Stimulated activated CD8-positive, alpha-beta memory T cell treated with anti-CD3 and anti-CD28 coated beads, Interleukin-15, amount 100 ng/mL, for 1 hour (primary cell): ENCODE measurements around the gene BRD7.

Source experiments
- DNase-seq: peaks from one replicate; pipeline ENCODE4 v3.0.0-alpha.2; 2020; ENCODE audit warnings: low read depth

The BRD7 gene

DNA sequence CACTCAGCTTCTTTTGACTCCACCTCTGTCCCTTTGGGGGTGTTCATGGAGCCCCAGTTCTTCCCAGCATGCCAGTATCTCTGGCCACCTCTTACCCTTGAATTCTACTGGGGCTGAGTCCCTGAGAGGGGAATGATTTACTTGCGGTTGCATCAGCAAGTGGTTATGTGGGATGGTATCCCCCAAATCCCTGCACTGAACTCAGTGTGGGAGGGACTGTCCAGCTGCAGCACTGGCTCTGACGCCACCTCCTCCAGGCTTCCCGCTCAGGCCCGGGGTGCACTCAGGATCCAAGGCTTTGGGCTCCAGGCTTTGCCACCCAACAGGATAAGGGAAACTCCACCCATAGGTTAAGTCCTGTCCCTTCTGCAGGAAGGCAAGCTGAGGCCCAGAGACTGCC lies 21.1 kb upstream of the BRD7 start:
- DNase-seq, result no peak

DNA sequence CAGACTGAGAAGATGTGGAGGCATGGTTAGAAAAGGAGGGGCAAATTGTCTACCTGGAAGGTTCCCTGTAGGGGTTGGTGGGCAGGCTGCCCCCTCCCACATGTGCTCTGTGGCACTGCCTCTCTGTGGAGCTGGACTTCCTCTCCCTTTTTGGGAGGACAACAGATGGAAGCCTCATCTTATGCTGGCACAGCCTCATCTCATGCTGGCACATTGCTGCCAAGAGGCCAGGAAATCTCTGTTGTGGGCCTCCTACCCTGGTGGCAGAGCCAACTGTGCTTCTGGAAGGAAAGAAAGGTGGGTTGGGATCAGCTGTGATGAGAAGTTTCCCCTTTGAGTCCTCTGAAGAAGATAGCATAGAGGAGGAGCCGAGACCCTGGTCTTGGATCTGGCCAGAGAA lies 19.7 kb upstream of the BRD7 start:
- DNase-seq, result no peak

DNA sequence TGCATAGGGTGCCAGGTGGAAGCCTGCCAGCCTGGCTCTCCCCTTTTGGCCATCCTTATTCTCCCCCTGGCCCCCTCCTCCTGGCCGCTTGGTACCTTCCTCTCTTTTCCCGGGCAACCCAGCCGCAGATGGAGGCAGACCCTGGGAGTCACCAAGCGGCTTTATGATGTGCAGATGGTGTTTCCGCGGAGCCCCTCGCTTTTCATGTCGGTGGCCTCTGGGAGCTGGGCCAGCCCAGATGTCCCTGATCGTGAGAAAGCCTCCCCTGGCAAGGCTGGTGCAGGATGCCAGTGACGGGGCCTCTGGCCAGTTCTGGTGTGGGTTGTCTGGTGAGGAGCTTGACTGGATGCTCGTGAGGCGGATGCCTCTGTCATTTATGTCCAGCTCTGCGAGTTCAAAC lies 18.0 kb upstream of the BRD7 start:
- no peak for DNase-seq

DNA sequence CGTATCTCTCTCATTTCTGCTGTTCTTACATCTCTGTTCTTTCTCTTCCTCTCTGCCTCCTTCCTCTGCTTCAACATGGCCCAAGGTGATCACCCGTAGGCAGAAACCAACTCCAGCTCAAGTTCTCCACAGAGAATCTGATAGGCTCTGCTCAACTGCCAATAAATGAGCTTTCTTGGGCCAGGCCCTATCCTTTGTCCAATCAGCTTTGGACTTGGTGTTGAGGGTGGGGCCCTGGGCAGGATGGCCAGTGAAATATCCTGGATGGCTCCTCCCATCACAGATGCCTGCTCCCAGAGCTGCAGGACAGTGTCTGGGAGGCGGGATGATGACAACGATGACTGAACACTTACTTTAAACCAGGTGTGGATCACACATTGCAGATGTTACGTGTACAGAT lies 17.4 kb upstream of the BRD7 start:
- no peak for DNase-seq

DNA sequence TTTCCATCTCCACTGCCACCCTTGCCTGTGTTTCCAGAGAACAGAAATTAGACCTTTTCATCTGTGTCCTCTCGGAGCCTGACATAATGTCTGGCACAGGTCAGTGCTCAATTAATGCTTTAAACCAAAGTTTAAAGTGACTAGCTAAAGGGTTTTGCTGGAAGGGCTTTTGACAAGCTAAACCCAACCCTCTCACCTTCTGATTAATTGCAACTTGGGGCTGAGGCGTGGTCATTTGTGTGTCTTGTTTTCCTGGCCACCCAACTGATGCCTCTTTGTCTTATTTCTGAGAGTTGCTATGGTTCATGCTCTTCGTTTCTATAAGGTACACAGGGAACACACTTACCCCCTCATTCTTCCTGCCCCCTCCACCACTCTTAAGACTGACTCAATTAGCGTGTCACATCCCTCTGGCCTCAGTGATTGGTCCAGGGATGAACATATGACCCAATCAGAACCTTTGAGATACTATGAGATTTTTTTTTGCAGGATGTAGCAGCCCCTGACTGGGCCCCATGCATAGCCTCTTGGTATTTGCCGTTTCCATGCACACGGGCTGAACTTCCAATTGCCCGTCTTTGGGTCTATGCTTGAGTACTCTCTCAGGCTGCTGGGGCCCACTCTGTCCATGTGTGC lies 15.8 kb upstream of the BRD7 start:
- DNase-seq, result no peak

DNA sequence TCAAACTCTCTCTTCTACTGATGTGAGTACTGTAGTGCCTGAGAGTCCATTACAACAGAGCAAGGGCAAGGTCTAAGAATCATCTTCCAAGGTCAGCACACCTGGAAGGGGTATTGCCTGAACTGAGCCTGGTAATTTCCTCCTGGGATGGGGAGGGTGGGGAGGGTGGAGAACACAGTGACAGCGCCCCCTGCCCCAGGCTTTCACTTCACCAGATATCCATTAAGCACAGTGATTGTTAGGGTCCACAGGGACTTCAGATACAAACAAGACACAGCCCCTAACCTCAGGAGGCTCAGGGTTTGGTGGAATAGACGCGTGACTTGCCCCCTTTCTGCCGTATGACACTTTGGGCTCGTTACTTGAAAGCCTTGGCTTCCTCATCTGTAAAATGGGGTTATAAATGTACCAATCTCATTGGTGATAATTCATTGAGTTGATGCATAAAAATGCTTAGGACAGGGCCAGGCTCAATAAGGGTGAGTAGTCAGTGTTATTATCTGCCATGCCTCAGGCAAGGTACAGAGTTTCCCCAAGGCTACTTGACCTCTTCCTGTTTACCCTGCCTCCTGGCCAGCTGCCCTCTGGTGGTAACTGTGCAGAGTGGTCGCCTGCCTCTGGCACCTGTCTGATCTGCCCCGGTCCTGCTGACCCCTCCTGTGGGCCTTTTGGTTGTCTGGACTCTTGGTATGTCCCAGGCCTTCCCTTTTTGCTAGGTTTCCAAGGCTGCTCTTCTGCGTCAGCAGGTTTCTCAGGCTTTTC lies 13.1 kb upstream of the BRD7 start:
- DNase-seq, result no peak

DNA sequence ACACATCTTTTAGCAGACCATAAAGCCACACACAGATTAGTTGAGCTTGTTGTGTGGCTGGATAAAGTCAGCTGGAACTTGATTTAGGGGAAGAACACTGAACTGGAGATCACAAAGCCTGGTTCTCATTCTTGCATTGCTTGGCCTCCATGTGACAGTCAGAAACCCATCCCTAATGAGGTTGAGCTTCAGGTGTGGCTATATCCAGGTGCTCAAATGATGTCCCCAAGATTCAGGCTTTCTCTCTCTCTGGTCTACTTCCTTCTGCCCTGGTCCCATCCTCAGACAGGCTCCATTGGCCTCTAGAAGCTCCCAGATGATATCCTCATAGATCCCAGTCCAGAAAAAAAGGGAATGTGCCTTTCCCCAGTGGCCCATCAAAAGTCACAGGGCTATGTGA lies 9.6 kb upstream of the BRD7 start:
- DNase-seq, result no peak

DNA sequence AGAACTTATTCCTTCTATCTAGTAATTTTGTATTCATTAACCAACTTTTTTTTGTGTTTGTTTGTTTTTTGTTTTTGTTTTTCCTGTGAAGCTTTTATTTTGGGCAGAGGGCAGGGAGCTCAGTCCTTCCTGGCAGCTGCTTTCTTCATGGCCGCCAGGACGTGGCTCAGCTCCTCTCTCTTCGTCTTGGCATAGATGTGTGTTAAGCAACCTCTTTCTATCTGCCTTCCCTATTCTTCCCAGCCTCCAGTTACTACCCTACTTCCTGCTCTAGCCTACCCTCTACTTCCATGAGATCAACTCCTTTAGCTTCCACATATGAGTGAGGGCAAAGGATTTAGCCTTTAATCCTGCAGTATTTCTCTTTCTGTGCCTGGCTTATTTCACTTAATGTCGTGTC lies 8.2 kb upstream of the BRD7 start:
- DNase-seq, result no peak

DNA sequence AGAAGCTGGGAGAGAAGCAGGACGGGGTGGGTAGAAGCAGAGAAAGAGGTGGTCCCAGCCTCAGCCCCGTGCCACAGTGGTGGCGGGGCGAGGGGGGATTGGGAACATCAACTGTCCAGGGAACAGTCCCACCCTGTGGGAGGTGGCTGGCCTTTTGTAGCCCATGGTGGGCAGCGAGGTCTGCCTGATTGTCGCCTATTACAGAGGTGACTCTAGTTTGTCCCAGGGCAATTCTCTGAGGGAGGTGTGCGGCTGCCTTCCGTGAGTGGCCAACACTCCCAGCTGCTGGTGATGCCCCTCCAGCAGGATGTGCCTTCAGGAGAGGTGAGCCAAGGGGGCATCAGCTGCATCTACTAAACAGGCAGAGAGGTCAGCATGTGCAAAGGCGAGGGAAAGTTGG lies 5.0 kb upstream of the BRD7 start:
- no peak for DNase-seq

DNA sequence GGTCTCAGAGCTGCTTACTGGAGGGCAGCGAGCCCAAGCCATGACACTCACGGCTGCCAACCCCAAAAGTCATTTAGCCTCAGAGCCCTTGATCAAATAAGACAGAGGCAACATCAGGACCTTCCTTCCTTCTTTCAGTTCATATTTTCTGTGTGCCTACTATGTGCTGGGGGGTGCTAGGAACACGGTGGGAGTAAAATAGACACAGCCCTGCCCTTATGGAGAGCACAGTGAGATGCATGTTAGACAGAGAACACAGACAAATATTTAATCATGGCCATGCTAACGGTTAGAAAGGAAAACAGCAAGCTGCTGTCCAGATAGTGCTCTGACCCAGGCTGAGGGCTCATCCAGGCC lies 4.5 kb upstream of the BRD7 start:
- DNase-seq, result no peak

DNA sequence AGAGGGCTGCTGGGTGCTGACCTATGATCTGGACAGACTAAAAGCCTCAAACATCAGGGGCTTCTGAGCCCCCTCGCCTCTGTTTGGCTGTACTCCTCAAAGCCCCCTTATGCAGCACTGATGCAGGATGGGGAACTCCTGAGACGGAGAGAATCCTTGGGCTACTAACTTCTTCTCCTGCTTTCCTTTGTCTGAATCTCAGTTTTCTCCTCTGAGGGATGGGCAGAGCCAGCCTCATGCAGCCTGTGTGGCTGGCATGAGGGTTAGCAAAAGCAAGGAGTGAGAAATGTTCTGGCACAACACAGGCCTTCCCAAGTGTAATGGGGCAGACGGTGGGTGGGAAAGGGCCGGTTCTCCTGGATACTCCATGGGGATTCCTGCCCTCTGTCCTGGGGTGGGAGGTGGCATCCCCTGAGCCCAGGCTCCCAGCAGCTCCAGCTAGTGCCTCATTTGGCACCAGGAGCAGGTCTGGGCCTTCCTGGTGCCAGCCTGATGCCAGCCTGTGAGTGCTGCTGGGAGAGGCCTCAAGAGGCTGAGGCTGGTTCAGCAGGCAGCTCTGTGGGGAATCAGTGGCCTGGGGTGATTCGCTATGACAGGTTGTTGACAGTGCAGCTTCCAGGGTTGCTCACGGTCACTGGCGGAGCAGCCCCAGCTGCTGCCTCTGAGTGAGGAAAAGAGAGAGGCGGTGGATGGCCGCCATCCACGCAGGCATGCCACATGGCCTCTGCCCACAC lies 4.0 kb upstream of the BRD7 start:
- no peak for DNase-seq

DNA sequence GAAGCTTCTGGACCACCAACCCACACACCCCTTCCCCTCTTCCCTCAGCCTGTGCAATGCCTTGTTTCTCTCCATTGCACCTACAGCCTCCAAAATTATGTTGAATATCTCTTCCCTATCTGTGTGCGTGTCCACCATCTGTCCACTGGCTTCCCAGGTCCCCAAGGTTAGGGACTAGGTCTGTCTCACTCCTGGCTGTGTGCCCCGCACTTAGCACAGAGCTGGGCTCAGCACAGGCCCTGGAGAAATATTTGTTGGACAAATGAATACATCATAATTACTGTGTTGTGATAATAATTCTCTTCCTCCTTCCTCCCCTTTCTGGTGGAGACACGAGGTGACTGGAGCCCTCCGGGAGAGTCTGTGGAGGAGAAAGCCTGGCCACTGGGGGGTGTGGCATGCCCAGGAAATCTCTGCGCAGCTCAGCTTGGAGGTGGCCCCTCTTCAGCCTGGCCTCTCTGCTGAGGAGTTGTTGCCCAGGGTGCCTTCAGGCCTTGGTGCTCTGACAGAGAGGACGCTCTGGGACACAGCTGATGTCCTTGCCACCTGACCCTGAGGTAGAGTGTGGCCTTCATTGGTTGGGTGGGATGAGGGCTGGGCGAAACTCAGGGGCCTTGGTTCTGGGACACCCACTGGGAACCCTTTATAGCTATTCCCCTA lies 3.3 kb upstream of the BRD7 start:
- DNase-seq, result no peak

DNA sequence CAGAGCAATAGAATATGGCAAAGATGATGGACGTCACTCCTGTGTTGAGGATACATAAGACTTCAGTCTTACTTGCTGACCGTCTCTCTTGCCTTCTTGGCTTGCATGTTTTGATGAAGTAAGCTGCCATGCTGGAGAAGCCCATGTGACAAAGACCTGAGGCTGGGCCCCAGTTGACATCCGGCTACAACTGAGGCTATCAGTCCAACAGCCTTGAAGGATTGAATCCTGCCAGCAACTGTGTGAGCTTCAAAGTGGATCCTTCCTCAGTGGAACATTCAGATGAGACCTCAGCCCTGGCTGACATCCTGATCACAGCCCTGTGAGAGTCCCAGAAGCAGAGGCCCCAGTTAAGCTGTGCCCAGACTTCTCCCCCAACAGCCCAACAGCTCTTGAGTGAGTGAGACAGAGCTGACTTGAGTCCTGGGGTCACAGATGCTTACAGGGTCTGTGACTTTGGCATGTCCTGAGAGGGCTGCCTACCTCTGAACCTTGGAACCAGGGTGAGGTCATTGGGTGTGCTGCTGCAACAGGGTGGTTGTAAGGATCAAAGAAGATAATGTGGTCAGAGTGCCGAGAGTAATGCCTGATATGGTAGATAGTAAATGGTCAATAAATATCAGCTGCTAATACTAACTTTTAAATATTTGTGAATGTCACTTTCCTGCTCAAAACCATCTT lies 2.4 kb upstream of the BRD7 start:
- DNase-seq, result no peak

DNA sequence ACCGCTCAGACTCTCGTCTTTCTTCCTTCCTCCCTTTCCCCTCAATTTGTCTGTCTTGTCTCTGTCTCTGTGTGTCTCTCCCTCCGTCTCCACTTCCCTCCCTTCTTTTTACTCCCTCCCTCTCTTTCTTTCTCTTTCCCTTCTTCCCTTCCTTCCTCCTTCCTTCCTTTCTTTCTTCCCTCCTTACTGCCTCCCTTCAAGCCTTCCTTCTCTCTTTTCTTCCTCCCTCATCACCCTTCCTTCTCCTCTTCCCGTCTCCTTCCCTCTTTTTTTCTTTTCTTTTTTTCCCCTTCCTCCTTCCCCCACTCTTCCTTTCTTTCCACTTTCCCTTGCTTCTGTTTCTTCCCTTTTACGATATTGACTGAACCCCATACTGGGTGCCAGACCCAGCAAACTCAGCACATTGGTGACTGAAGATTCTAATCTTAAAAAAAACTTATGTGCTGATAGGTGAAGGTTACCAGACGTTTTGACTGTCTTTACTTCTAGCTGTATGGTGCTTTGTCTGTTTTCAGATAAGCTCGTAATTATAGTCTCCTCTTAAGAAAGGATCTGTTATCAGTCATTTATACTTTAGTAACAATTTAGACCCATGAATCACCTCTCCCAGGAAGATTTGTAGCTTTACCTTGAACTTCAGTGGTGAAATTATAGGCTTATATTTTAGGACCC lies 481 bp upstream of the BRD7 start:
- DNase-seq, result no peak

DNA sequence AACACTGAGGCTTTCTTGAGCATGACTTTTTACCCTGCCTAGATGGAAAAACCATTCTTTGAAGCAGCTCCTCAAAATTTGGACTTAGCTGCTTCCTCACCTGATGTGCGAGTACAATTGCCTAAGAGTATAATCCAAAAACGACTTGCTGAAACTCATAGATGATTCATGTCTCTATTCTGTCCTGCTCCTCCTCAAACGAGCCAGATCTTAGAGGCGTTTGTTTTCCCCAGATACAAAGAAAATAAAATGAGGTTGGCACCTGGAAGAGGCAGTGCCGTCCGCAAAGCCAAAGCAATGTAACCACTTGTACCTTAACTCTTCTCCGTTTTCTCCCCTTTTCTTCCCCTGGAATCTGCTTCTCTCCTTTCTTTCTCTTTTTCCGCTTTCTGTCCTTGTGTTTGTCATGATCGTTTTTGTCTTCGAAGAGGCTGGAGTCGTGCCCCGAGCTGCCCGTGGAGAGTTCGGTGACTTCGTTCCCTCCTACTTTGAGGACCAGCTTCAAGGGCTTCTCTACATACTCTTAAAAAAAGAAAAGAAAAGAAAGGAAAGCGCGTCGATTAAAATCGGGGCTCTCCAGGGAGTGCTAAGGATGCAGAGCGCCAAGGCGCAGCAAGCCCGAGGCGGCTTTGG lies 895 bp downstream of the BRD7 start:
- no peak for DNase-seq

DNA sequence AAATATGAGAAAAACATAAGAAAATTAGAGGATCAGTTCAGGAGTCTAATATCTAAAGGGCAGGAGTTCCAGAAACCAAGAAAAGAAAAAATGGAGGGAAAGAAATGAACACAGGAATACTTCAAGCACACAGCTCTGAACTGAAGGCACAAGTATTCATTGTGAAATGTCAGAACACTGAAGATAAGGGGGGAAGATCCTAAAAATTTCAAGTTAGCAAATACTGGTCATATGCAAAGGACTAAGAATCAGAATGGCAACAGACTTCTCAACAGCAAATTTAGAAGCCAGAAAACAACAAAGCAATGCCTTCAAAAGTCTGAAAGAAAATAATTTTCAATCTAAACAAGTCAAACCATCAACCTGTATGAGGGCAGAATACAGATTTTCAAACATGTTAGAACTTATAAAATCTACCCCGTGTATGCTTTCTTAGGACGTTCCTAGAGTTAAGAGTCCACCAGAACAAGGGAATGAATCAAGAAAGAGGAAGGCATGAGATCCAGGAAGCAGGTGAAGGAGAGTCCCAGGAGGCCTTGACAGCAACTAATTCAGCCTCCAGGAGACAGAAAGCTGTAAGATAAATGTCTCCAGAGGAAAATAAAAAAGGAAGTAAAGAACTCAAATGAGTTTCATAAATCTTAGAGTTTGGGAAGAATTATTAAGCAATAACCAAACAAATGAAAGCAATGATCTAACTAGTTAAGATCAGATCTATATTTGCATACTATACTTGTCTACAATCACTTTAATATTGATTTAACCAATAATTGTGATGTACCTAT lies 2.8 kb downstream of the BRD7 start:
- DNase-seq, result no peak

DNA sequence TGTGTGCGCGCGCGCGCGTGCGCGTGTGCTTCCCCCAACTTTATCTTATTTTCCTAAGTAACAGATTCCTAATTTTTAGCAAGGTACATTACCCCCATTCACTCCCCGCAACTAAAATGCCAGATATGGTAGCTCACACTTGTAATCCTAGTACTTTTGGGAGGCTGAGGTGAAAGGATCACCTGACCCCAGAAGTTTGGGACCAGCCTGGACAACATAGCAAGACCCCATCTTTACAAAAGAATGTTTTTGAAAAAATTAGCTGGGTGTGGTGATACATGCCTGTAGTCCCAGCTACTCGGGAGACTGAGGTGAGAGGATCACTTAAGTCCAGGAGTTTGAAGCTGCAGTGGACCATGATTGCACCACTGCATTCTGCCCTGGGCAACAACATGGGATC lies 5.1 kb downstream of the BRD7 start:
- no peak for DNase-seq

DNA sequence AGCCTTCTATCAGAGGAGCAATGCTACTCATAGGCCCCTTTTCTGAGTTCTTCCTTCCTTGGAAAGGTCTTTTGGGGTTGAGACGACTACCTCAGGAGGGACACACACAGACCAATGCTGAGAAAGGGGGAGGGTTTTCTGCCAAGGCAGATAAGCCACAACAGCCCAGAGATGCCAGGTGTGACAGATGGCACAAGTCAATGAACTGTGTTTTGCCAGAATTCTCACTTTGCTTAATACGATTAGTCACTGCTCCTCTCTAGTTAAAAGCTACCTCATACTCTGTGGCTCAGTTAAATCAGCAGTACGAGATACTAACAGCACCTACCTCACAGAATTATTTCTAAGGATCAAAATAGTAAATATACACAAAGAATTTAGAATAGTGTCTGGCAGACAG lies 8.0 kb downstream of the BRD7 start:
- DNase-seq, result no peak

DNA sequence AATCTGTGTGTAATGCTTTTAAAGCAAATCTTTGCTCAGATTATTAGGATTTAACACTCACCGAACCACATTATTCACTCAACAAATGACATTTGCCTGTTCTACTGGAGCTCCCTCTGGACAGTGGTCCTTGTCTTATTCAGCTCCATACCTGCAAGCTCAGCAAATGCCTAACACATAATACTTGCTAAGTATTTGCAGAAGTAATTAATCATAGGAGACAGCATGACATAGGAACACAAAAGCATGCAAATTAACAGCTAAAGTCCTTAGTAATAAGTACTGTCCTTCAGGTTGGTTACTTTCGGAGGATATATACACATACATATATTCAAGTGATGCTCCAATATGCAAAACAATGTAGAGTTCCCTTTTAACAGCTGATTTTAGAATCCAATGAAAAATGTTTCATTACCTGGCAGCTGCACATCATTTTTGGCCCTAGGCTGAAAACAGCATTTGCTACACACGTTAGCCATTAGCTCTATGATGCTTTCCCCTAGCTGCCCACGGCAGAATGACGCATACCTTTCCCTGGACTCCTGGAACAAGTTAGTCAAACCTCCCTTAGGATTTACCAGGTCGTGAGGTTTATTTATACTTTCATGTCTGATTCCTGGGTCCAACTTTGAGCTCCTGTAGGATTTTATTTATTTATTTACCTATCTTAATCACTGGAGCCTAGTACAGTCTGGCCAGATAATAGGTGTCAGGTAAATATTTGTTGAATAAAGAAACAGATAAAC lies 8.6 kb downstream of the BRD7 start:
- DNase-seq, result no peak

DNA sequence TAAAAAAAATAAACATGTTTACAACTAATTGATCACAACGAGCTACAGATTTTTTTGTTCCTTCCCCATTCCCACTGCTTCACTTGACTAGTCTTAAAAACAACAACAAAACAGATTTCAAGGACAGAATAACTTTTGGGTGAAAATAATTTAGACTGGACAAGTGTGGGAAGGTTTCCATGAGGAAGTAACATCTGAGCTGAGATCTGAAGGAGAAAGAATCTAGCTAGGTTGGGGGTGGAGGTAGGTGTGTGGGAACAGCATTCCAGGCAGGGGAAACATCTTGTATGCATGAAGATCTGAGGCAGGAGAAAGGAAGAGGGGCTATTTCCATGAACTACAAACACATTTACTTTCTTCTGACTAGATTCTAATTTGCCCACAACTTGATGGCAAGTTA lies 9.2 kb downstream of the BRD7 start:
- DNase-seq, result no peak
